Stimulated activated CD8-positive, alpha-beta memory T cell treated with anti-CD3 and anti-CD28 coated beads, Interleukin-12 subunit alpha, Interleukin-12 subunit beta, amount 100 ng/mL, for 4 hours (primary cell): Measurements from ENCODE around the gene RAC3.

ENCODE experiments used
- DNase-seq: peaks from one replicate; pipeline ENCODE4 v3.0.0-alpha.2; 2020; ENCODE audit warnings: low read depth

The RAC3 gene

GRCh38 chr17:81999587-81999975 is 31.9 kb upstream of the RAC3 start:
- DNase-seq = no peak

GRCh38 chr17:81999976-82000802 is 31.3 kb upstream of the RAC3 start:
- DNase-seq = no peak

GRCh38 chr17:82000803-82001570 is 30.5 kb upstream of the RAC3 start:
- no peak for DNase-seq

- no peak for DNase-seq
Measured at GRCh38 chr17:82001571-82002056, 29.9 kb upstream of the RAC3 start.

GRCh38 chr17:82003411-82004381 is 27.8 kb upstream of the RAC3 start:
- DNase-seq = no peak

DNA sequence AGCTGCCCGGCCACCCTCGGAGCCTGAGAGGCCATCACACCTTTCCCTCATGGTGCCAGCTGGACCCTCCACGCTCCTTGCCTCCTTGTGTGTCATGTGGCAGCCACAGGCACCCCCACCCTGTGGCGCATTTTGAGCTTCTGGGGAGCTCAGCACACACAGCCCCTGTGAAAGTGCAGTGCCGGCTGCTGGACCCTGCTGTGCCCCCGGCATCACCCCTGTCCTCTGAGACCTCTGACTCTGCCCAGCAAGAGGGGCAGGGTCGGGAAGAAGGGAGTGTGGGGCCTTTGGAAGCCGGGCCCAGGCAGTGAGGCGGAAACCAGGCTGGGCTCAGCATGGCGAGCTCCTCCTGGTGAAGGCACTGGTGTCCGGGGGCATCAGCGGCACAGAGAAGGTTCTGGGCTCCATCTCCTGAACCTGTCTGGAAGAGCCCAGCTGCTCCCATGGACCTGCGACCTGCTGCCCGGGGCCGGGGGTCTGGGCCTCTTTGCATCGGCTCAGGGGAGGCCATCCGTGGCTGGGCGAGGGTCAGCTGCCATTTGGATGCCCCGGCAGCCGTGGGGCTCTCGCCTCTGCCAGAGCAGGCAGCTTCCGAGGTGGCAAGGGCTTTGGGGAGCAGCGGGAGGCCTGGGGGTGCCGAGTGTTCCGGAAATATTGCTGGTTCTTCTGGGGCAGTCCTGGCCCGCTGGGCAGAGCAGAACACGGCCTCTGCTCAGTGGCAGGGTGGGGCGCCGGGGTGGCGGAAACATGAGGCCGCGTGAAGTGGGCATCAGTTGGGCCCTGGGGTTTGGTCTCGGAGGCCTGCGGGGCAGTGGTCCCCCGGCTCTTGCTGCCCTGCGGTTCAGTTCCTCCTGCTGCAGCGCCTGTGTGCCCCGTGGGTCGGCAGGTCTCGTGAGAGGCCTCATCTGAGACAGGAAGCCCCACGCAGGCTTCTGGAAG is 26.7 kb upstream of the RAC3 start:
- no peak for DNase-seq

GRCh38 chr17:82005701-82006348 is 25.7 kb upstream of the RAC3 start:
- DNase-seq = no peak

DNA sequence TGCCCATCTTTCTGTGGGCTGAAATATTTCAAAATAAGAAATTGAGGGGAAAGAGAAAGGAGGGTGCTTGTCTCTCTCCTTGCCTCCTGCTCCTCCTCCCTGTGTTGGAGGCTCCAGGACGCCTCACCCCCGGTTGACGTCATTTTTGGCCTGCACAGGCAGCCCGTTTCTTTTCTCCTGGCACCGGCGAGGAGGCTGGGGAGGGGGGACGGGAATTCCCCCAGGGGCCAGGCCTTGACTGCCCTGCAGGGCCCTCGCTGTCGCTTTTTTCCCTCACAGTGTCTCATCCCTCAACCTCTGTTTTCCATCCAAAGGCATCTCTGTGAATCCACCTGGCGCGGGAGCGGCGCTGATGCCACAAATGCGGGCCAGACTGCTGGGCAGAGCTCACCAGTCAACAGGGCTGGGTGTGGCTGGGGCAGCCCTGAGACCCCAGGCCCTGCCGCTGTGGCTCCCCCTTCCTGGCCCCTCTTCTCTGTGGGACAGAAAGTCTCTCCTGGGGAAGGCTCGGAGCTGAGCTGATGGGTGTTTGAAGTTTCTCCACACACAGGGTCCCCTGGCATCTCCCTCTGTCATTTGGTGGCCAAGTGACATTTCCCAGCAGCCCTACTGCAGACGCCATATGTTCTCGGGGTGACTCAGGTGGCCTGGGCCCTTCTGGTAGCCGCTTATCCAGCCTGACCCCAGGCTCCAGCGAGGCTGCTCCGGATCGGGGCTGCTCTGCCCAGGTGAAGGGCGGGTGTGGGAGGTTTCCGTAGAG is 24.8 kb upstream of the RAC3 start:
- no peak for DNase-seq

DNA sequence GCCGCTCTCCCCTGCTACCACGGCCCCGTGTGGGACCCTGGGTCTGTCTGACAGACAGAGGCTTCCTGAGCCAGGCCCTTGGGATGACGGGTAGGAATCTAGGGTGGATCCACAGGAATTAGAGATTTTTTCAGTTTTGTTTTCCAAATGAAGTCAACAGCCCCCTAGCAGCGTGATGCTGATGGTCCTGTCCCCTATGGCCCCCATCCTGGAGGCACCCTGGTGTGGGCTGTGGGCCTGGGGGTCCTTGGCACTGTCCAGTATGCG is 24.3 kb upstream of the RAC3 start:
- no peak for DNase-seq

- DNase-seq = no peak
Measured at GRCh38 chr17:82007495-82008257, 23.8 kb upstream of the RAC3 start.

DNA sequence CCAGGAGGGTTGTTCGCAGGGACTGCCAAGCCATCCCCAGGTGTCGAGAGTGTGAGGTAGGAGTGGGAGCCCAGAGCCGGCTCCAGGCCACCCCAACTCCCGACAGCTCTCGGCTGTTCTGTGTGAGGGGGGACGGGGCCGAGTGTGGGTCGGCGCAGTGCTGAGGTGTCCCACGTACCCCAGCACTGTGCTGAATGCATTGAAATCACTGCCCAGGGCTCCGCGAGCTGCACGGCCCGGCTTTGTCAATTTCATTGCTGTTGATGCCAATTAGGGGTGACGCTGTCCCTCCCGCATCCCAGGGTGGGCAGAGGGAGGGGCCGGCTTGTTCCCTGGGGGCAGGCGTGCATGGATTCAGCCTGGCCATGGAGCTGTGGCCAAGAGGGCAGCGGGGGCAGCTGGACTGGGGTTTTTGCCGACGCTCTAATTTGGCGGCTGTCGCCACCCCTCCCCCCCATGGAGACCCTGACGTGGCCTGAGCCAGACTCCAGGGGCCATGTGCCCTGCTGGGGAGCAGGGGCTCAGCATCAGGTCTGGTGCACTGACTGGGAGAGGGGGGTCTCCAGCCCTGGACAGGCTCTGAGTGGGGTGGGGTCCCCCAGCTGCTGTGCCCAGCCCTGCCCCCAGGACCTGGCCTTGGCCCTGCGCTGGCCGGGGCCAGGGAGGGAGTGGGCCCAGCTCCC is 23.1 kb upstream of the RAC3 start:
- no peak for DNase-seq

GRCh38 chr17:82008941-82009405 is 22.5 kb upstream of the RAC3 start:
- DNase-seq = no peak

DNA sequence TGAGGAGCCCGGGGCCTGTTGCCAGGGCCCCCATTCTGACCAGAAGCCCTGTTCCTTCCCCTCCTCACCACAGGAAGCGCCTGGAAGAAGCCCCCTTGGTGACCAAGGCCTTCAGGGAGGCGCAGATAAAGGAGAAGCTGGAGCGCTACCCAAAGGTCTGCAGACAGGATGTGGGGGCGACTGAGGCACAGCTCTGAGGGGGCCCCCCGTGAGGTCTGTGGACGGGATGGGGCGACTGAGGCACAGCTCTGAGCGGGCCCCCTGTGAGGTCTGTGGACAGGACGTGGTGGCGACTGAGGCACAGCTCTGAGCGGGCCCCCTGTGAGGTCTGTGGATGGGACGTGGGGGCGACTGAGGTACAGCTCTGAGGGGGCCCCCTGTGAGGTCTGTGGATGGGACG is 22.1 kb upstream of the RAC3 start:
- DNase-seq = no peak

DNA sequence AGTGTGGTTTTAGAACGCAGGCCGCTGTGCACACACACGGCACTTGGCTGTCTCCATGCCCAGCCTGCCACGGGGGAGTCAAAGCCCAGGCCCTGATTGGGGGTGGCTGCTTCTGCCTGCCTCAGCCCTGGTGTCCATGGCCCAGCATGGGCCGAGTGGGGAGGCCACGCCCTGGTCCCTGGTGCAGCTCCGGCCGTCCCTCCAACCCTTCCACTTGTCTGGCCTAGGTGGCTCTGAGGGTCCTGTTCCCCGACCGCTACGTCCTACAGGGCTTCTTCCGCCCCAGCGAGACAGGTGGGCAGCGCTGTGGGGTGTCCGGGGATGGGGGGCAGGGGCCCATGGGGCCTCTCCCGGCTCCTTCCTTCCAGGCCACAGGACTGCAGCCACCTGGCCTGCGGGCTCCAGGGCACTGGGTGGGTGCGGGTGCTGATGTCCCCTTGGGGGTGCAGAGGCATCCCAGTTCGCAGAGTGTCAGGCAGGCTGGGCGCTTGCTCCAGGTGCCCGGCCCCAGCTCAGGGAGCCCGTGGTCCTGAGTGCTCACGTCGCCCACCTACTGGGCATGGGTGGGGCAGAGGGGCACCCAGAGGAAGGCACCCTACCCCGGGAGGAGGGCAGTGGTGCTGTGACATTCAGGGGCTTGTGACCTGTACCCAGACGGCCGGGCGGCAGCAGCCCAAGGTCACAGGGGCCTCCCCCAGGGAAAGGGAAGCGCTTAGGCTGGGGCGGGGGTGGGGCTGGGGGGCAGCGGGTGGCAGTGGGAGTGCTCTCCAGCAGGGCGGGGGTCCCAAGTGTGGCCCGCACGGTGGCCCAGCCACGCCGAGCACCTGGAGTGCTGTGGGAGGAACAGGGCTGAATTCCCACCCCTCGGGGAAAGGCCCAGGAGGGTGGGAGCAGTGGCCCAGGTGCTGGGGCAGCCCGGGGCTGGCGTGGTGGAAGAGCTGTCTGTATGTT is 20.6 kb upstream of the RAC3 start:
- no peak for DNase-seq

- DNase-seq = no peak
Measured at GRCh38 chr17:82011617-82012187, 19.8 kb upstream of the RAC3 start.

DNA sequence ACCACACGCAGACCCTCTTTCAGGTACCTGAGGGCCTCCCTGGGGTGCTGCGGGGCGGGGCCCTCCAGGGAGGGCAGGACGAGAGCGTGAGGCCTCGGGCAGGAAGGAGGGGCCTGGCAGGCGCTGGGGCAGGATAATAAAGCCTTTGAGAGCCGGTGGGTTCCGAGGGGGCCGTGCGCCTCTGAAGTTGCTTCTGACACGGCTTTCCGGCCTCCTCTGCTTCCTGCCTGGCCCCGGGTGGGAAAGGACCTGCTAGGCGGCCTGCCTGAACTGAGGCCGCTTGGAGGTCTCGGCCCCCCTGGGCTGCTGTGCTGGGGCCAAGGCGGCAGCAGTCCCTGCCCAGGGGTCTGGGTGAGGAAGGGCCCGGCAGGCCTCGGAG is 19.2 kb upstream of the RAC3 start:
- DNase-seq = no peak
